Endothelial cell of umbilical vein (primary cell): ENCODE data around the gene NUDT8. TPM values are rescaled to one million over a fixed set of nuclear protein-coding genes. Genes with fewer than 3 reads are reported as not detected.

ENCODE experiments used
- BruUV-seq: library from RNA; stranded (reverse); fragments of 400-500 nt; replicated peaks from 2 replicates; lab custom pipeline; 2021; lab: Mats Ljungman, UMichigan
- CTCF ChIA-PET: fragments of 300-600, 350-600 bp; sonication (Branson Sonifier 250); formaldehyde crosslinking; loops from one replicate; lab custom pipeline; 2021; ENCODE audit warnings: antibody characterized with exemption, inconsistent platforms; lab: Charles Lee
- POLR2A ChIA-PET: fragments of 300-600, 350-600 bp; sonication (Branson Sonifier 250); formaldehyde crosslinking; loops from one replicate; lab custom pipeline; 2021; ENCODE audit warnings: antibody characterized with exemption, inconsistent platforms; lab: Charles Lee
- DNase-seq: peaks from one replicate; pipeline ENCODE4 v3.0.0-alpha.2; 2011; ENCODE audit warnings: low read depth, low spot score
- FAIRE-seq: peaks from 2 replicates; lab custom pipeline; 2011; peaks lifted over from hg19 to GRCh38; lab: Jason Lieb, UNC
- H2AFZ ChIP-seq: 2 replicates; pipeline ENCODE4 v1.6.0; 2012; ENCODE audit warnings: low read depth, low read length, control low read depth, inconsistent platforms
- H3K27ac ChIP-seq: 2 replicates; pipeline ENCODE4 v1.5.1; 2011; ENCODE audit warnings: low read depth, mild to moderate bottlenecking, control low read depth, low read length, moderate library complexity; ENCODE audit not compliant: insufficient read depth
- H3K27me3 ChIP-seq, 2 experiments: 2 replicates each; pipeline versions ENCODE4 v1.6.0 to v1.6.1; 2011; ENCODE audit warnings: low read length in 2 of 2, mixed read lengths in 1 of 2; ENCODE audit not compliant: control insufficient read depth in 2 of 2, insufficient read depth in 2 of 2
- H3K36me3 ChIP-seq, 2 experiments: 2 replicates in 1 of 2; 3 replicates in 1 of 2; pipeline ENCODE4 v1.5.1; 2011; ENCODE audit warnings: low read length in 2 of 2, mild to moderate bottlenecking in 1 of 2, moderate library complexity in 1 of 2; ENCODE audit not compliant: control insufficient read depth in 2 of 2, insufficient read depth in 2 of 2; ENCODE audit errors: extremely low read depth in 1 of 2
- H3K4me1 ChIP-seq: 3 replicates; pipeline ENCODE4 v1.5.1; 2011; ENCODE audit warnings: mild to moderate bottlenecking, low read length; ENCODE audit not compliant: control insufficient read depth, insufficient read depth; ENCODE audit errors: extremely low read depth
- H3K4me2 ChIP-seq: 2 replicates; pipeline ENCODE4 v1.6.1; 2011; ENCODE audit warnings: low read length, control low read depth, mixed read lengths; ENCODE audit not compliant: insufficient read depth
- H3K4me3 ChIP-seq, 3 experiments: fragments of 200-600 bp in 1 of 3; sonication (generic), shearing (Covaris generic) in 1 of 3; replicated peaks in 1 of 3; 2 replicates each; pipeline ENCODE4 v1.5.1; 2011 to 2016; ENCODE audit warnings: control low read depth in 3 of 3, low read length in 3 of 3, mild to moderate bottlenecking in 2 of 3, inconsistent platforms in 1 of 3, low read depth in 1 of 3, moderate library complexity in 1 of 3; ENCODE audit not compliant: insufficient read depth in 1 of 3
- H3K79me2 ChIP-seq: 2 replicates; pipeline ENCODE4 v1.6.0; 2012; ENCODE audit warnings: low read length, inconsistent platforms; ENCODE audit not compliant: control insufficient read depth, insufficient read depth
- H3K9ac ChIP-seq: replicated peaks from 2 replicates; pipeline ENCODE3; 2011; ENCODE audit warnings: low read length, control low read depth; ENCODE audit not compliant: insufficient read depth; ENCODE audit errors: extremely low read depth
- H3K9me1 ChIP-seq: replicated peaks from 3 replicates; pipeline ENCODE4 v1.6.0; 2011; ENCODE audit warnings: mild to moderate bottlenecking, low read length; ENCODE audit not compliant: control insufficient read depth, insufficient read depth; ENCODE audit errors: extremely low read depth
- H3K9me3 ChIP-seq: replicated peaks from 2 replicates; pipeline ENCODE4 v1.5.1; 2012; ENCODE audit warnings: low read length, inconsistent platforms; ENCODE audit not compliant: control insufficient read depth, insufficient read depth
- H4K20me1 ChIP-seq: replicated peaks from 2 replicates; pipeline ENCODE3; 2011; ENCODE audit warnings: mild to moderate bottlenecking, low read length; ENCODE audit not compliant: control insufficient read depth, insufficient read depth; ENCODE audit errors: extremely low read depth
- CTCF ChIP-seq, 2 donors: IDR thresholded peaks; 1 replicate in 1 of 2; 2 replicates in 1 of 2; pipeline ENCODE4 v1.5.1; 2011; ENCODE audit warnings: low read length in 2 of 2, mild to moderate bottlenecking in 2 of 2, moderate library complexity in 2 of 2, control low read depth in 1 of 2, inconsistent platforms in 1 of 2, low read depth in 1 of 2; ENCODE audit not compliant: insufficient read depth in 1 of 2; ENCODE audit errors: extremely low read depth in 1 of 2
- EZH2 ChIP-seq: IDR thresholded peaks from 2 replicates; pipeline ENCODE4 v1.6.1; 2012; ENCODE audit warnings: borderline replicate concordance, low read depth, mild to moderate bottlenecking, moderate library complexity, low read length, inconsistent platforms; ENCODE audit not compliant: severe bottlenecking
- FOS ChIP-seq: IDR thresholded peaks from 2 replicates; pipeline ENCODE4 v1.6.1; 2011; ENCODE audit warnings: mild to moderate bottlenecking, low read length, moderate library complexity, borderline replicate concordance; ENCODE audit not compliant: insufficient read depth
- GATA2 ChIP-seq: IDR thresholded peaks from 2 replicates; pipeline ENCODE4 v1.7.0; 2011; ENCODE audit warnings: low read depth, mild to moderate bottlenecking, moderate library complexity, mixed read lengths, low read length; ENCODE audit not compliant: insufficient read length, insufficient read depth
- JUN ChIP-seq: IDR thresholded peaks from 2 replicates; pipeline ENCODE4 v1.6.1; 2011; ENCODE audit warnings: borderline replicate concordance, low read depth; ENCODE audit not compliant: insufficient read length, insufficient read depth
- MAX ChIP-seq: IDR thresholded peaks from 2 replicates; pipeline ENCODE4 v1.6.1; 2011; ENCODE audit not compliant: insufficient read depth, insufficient read length
- MYC ChIP-seq: IDR thresholded peaks from one replicate; pipeline ENCODE4 v1.6.1; 2011; ENCODE audit warnings: mild to moderate bottlenecking, low read depth, low read length
- POLR2A ChIP-seq: IDR thresholded peaks from 2 replicates; pipeline ENCODE4 v1.6.1; 2012; ENCODE audit warnings: low read depth, mild to moderate bottlenecking, control low read depth, low read length
- POLR2AphosphoS5 ChIP-seq: IDR thresholded peaks from 2 replicates; pipeline ENCODE4 v1.6.1; 2012; ENCODE audit warnings: low read depth, mild to moderate bottlenecking, control low read depth, low read length, moderate library complexity; ENCODE audit not compliant: insufficient read depth
- dilution Hi-C: fragments of 300-500 bp; cut with MboI; formaldehyde crosslinking; loops from one replicate; pipeline ENCODE4 v1.15.0; 2019; ENCODE audit warnings: low sequenced_read_pairs; ENCODE audit not compliant: extremely low pct_ligation_motif_present
- intact Hi-C: fragments of 100-400 bp; cut with micrococcal nuclease; formaldehyde crosslinking; loops from one replicate; pipeline ENCODE4 v1.10.0; 2022
- polyA plus RNA-seq, 4 experiments: library from polyadenylated mRNA; depleted of rRNA in 3 of 4; stranded (reverse) in 3 of 4; unstranded in 1 of 4; fragments of >200 nt; gene quantifications; 2 replicates each; pipeline versions ENCODE4 v1.2.1 to v1.2.3, GENCODE V29; 2011 to 2012; ENCODE audit warnings: missing spikeins in 1 of 4
- total RNA-seq: library from RNA; stranded (reverse); gene quantifications from 2 replicates; pipeline ENCODE4 v1.2.3, GENCODE V29; 2021

The NUDT8 gene
- total and polyA plus RNA-seq, 2 donors (not counting 3 experiments of a cell fraction or from before 2014, with no cell fraction given): 14.1 to 20.4 TPM

GRCh38 chr11:67593565-67593905 lies 36.2 kb downstream of the NUDT8 start:
- no TSS peak for BruUV-seq
- Histone ChIP-seq H3K4me3 (no peak overlapping the region), H3K4me1 (no peaks in the 10 kb centered on the region), H3K4me2 (no peak overlapping the region), H3K9me3 (no peaks in the 10 kb centered on the region), H2AFZ (no peak overlapping the region), H3K79me2 (no peaks in the 10 kb centered on the region), H3K9ac (no peak overlapping the region), H4K20me1 (no peaks in the 10 kb centered on the region), H3K36me3 (no peaks in the 10 kb centered on the region), H3K27ac (no peak overlapping the region), H3K9me1 (no peaks in the 10 kb centered on the region), H3K27me3 (peaks cover 3 to 8% of the 10 kb centered on the region in 2 experiments)
- POLR2A ChIA-PET: no interaction called here
- FAIRE-seq (no peak), DNase-seq (no peak)
- CTCF ChIA-PET: interaction anchor here (1.1 to 1.4 kb wide), 2 partner anchors 10 to 21 kb away, joined by 3 to 4 read pairs; partner anchors contain the start of gene GSTP1
- TF ChIP-seq FOS (no peak), EZH2 (no peak), POLR2AphosphoS5 (no peak), GATA2 (no peak), CTCF (IDR thresholded peaks at IDR 0.05; ENCODE audit: extremely low read depth in 1 of 2, insufficient read depth in 1 of 2, low read depth in 1 of 2, low read length in 2 of 2) (no peak), MYC (no peak), MAX (no peak), JUN (no peak), POLR2A (no peak)
- intact Hi-C loops: no loop called here
- dilution Hi-C loops: no loop called here
